ENCODE results near the gene CFAP210.
"Not testable (repeated sequence)": the region's sequence is repeated elsewhere in the genome, so short reads cannot be mapped to it uniquely, and the experiment has no call there.

Gene CFAP210

DNA sequence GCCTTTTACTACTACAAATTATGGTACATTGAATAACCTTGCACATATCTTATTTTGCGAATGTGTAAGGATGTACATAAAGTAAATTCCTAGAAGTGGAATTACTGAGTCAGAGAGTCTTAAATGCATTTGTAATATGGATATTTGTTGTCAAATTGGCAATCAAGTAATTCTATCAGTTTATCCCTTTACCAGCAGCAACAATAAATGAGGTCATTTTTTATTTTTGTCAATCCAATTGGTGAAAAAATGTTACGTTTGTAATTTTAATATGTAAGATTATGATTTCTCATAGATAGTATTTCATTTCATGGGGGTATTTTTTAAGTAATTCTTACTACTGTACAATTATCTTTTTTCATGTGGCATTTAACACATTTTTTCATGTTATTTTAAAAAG lies 95.2 kb downstream of the CFAP210 start (continued):
- TF ChIP-seq, protein P1, sequence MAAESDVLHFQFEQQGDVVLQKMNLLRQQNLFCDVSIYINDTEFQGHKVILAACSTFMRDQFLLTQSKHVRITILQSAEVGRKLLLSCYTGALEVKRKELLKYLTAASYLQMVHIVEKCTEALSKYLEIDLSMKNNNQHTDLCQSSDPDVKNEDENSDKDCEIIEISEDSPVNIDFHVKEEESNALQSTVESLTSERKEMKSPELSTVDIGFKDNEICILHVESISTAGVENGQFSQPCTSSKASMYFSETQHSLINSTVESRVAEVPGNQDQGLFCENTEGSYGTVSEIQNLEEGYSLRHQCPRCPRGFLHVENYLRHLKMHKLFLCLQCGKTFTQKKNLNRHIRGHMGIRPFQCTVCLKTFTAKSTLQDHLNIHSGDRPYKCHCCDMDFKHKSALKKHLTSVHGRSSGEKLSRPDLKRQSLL (tag by site-specific recombination; IDR thresholded peaks at IDR 0.05): no peak
- no peak for TF ChIP-seq ZFHX2 (tag by site-specific recombination; conservative IDR thresholded peaks at IDR 0.05)
- TF ChIP-seq ZBTB8A (tag by site-specific recombination; IDR thresholded peaks at IDR 0.05): no peak
- TF ChIP-seq, protein P2, sequence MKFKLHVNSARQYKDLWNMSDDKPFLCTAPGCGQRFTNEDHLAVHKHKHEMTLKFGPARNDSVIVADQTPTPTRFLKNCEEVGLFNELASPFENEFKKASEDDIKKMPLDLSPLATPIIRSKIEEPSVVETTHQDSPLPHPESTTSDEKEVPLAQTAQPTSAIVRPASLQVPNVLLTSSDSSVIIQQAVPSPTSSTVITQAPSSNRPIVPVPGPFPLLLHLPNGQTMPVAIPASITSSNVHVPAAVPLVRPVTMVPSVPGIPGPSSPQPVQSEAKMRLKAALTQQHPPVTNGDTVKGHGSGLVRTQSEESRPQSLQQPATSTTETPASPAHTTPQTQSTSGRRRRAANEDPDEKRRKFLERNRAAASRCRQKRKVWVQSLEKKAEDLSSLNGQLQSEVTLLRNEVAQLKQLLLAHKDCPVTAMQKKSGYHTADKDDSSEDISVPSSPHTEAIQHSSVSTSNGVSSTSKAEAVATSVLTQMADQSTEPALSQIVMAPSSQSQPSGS (tag by site-specific recombination; IDR thresholded peaks at IDR 0.05; ENCODE audit: low read depth): peak; percentile 57
- TF ChIP-seq ZBTB7A (tag by site-specific recombination; IDR thresholded peaks at IDR 0.05; ENCODE audit: low read depth): no peak
- no peak for TF ChIP-seq ZEB2 (tag by site-specific recombination; IDR thresholded peaks at IDR 0.05)
- no peak for TF ChIP-seq ZNF792 (tag by site-specific recombination; IDR thresholded peaks at IDR 0.05)

DNA sequence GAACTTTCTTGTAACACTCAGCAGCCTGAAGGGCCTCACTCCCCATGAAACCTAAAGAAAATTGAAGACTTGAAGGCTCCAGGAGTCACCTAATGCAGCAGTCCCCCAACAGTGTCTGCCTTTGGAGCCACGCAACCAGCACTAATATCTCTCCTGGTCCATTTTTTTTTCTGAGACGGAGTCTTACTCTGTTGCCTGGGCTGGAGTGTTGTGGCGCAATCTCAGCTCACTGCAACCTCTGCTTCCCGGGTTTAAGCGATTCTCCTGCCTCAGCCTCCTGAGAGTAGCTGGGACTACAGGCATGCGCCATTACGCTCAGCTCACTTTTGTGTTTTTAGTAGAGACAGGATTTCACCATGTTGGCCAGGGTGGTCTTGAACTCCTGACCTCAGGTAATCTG lies 97.7 kb downstream of the CFAP210 start:
- 0 out of 2 replicates have a peak, but pooled peaks have one; percentile 14 for TF ChIP-seq ZNF600 (tag by site-specific recombination; IDR thresholded peaks at IDR 0.05)
- H3K4me3 ChIP-seq (ENCODE audit: low read depth, low read length); H3K9me3 ChIP-seq (ENCODE audit: control insufficient read depth, insufficient read depth, low read depth, low read length); H3K27ac ChIP-seq (ENCODE audit: extremely low read depth, low read depth, low read length); POLR2A ChIA-PET; H3K36me3 ChIP-seq (ENCODE audit: control insufficient read depth in 2 of 2, insufficient read depth in 1 of 2, low read length in 2 of 2); H3K4me1 ChIP-seq (ENCODE audit: control insufficient read depth, insufficient read depth, low read length): not testable (repeated sequence)
- CTCF ChIA-PET: interaction anchor here (0.7 kb wide), 1 partner anchor 66 kb away, joined by 3 read pairs; no protein-coding TSS in a partner anchor

Data from HEK293 (cell line).